Kidney epithelial cell (primary cell): Measurements from ENCODE around the gene ACTR5. TPM values are rescaled to one million over a fixed set of nuclear protein-coding genes. Genes with fewer than 3 reads are reported as not detected.

Experiments used
- DNase-seq: peaks from one replicate; pipeline ENCODE4 v3.0.0-alpha.2; 2010; ENCODE audit warnings: low read depth
- H3K27me3 ChIP-seq: 2 replicates; pipeline ENCODE4 v1.6.0; 2011; ENCODE audit warnings: low read length; ENCODE audit not compliant: control insufficient read depth, insufficient read depth
- H3K36me3 ChIP-seq: 2 replicates; pipeline ENCODE4 v1.5.1; 2011; ENCODE audit warnings: low read length; ENCODE audit not compliant: control insufficient read depth, insufficient read depth
- H3K4me3 ChIP-seq: 2 replicates; pipeline ENCODE4 v1.5.1; 2011; ENCODE audit warnings: low read depth, mild to moderate bottlenecking, control low read depth, low read length
- CTCF ChIP-seq: IDR thresholded peaks from 2 replicates; pipeline ENCODE4 v1.5.1; 2011; ENCODE audit warnings: mild to moderate bottlenecking, moderate library complexity, low read length, control low read depth, inconsistent platforms; ENCODE audit not compliant: insufficient read depth, poor library complexity, severe bottlenecking
- total RNA-seq: library from RNA; depleted of rRNA; stranded (reverse); fragments of >200 nt; gene quantifications from 2 replicates; pipeline ENCODE4 v1.2.3, GENCODE V29; 2015

The ACTR5 gene
- total RNA-seq, 1 donor from 2014 or later: 8.4 TPM

- no peak for DNase-seq
- Histone ChIP-seq H3K36me3 (no peaks in the 10 kb centered on the region), H3K4me3 (peak overlapping the region; percentile 32), H3K27me3 (peaks cover 43% of the 10 kb centered on the region)
- TF ChIP-seq CTCF: no peak
Measured at GRCh38 chr20:38805958-38806854, 57.9 kb downstream of the ACTR5 start.

GRCh38 chr20:38806855-38807655, 58.8 kb downstream of the ACTR5 start:
- DNase-seq: no peak
- Histone ChIP-seq H3K36me3 (no peaks in the 10 kb centered on the region), H3K4me3 (no peak overlapping the region), H3K27me3 (peaks cover 43% of the 10 kb centered on the region)
- TF ChIP-seq CTCF: no peak

- H3K36me3 ChIP-seq: no peaks in the 10 kb centered on the region
- no peak overlapping the region for H3K4me3 ChIP-seq
- no peak for TF ChIP-seq CTCF
- peaks cover 43% of the 10 kb centered on the region for H3K27me3 ChIP-seq
- DNase-seq: no peak
Measured at GRCh38 chr20:38809942-38810341, 61.7 kb downstream of the ACTR5 start.

DNA sequence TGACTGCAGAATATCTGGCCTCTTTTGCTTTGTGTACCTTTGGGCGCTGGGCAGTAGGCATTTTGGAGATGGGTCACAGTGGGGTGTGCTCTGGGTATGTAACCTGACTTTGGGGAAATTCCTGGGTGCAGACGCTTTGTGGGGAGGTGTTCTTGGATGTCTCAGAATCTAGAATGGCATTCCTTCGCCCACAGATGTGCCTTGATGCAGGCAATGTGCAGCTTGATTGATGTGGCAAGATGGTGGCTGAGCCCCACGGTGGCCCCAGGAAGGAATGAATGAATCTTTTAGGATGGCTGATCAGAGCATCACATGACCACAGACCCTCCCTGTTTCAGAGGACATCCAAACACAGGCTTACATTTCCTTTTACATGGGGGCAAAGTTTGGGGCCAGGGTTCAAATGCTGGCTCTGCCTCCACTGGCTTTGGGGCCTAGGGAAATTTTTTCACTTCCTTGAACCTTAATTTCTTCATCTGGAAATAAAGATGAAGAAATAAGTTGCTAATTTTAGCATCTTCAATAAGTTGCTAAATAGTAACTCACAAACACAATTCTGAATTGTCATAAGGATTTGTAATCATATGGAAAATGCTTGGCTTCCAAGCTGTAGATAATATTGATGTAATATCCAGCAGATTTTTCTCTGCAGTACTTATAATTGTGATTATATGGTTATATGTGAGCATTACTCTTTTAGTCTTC, 62.8 kb downstream of the ACTR5 start:
- H3K4me3 ChIP-seq: no peak overlapping the region
- DNase-seq: no peak
- H3K36me3 ChIP-seq: no peaks in the 10 kb centered on the region
- peaks cover 34% of the 10 kb centered on the region for H3K27me3 ChIP-seq
- no peak for TF ChIP-seq CTCF

- Histone ChIP-seq H3K4me3 (no peak overlapping the region), H3K36me3 (no peaks in the 10 kb centered on the region), H3K27me3 (peaks cover 27% of the 10 kb centered on the region)
- no peak for TF ChIP-seq CTCF
- DNase-seq: no peak
Measured at GRCh38 chr20:38811769-38812168, 63.5 kb downstream of the ACTR5 start.
